Immature natural killer cell (primary cell): ENCODE data around the gene RETSAT. TPM values are rescaled to one million over a fixed set of nuclear protein-coding genes. Genes with fewer than 3 reads are reported as not detected.

Source experiments
- DNase-seq, 3 donors: peaks; one replicate each; pipeline ENCODE4 v3.0.0; 2022; ENCODE audit warnings: mixed read lengths in 1 of 3
- H3K27ac Mint-ChIP-seq, 6 donors: one replicate each; pipeline ENCODE4 v1.8.0; 2020; ENCODE audit warnings: mixed read lengths in 6 of 6, mild to moderate bottlenecking in 5 of 6, inconsistent platforms in 4 of 6, moderate library complexity in 3 of 6
- H3K27me3 Mint-ChIP-seq, 3 donors: one replicate each; pipeline ENCODE4 v1.8.0; 2020 to 2021; ENCODE audit warnings: low read depth in 3 of 3, mild to moderate bottlenecking in 3 of 3, mixed read lengths in 3 of 3, moderate library complexity in 3 of 3, inconsistent platforms in 1 of 3
- H3K36me3 Mint-ChIP-seq, 3 donors: one replicate each; pipeline ENCODE4 v1.8.0; 2020; ENCODE audit warnings: mixed read lengths in 3 of 3, inconsistent platforms in 2 of 3, mild to moderate bottlenecking in 2 of 3
- H3K4me1 Mint-ChIP-seq, 2 donors: one replicate each; pipeline ENCODE4 v1.8.0; 2020; ENCODE audit warnings: inconsistent platforms in 2 of 2, mild to moderate bottlenecking in 2 of 2, mixed read lengths in 2 of 2, moderate library complexity in 1 of 2
- H3K4me3 Mint-ChIP-seq, 5 donors: one replicate each; pipeline ENCODE4 v1.8.0; 2020; ENCODE audit warnings: mild to moderate bottlenecking in 5 of 5, mixed read lengths in 5 of 5, inconsistent platforms in 3 of 5, moderate library complexity in 3 of 5
- H3K9me3 Mint-ChIP-seq, 6 donors: one replicate each; pipeline ENCODE4 v1.8.0; 2020; ENCODE audit warnings: mild to moderate bottlenecking in 6 of 6, mixed read lengths in 6 of 6, inconsistent platforms in 4 of 6, moderate library complexity in 3 of 6
- polyA plus RNA-seq, 3 donors: library from polyadenylated mRNA; unstranded; fragments of 300-500 nt; fragmentation: Illumina TruSeq; gene quantifications; one replicate each; pipeline ENCODE4 v1.2.3, GENCODE V29; 2021

RETSAT gene
- polyA plus RNA-seq, 3 donors from 2014 or later = 13.7 to 28.1 (median 23.4) TPM

DNA sequence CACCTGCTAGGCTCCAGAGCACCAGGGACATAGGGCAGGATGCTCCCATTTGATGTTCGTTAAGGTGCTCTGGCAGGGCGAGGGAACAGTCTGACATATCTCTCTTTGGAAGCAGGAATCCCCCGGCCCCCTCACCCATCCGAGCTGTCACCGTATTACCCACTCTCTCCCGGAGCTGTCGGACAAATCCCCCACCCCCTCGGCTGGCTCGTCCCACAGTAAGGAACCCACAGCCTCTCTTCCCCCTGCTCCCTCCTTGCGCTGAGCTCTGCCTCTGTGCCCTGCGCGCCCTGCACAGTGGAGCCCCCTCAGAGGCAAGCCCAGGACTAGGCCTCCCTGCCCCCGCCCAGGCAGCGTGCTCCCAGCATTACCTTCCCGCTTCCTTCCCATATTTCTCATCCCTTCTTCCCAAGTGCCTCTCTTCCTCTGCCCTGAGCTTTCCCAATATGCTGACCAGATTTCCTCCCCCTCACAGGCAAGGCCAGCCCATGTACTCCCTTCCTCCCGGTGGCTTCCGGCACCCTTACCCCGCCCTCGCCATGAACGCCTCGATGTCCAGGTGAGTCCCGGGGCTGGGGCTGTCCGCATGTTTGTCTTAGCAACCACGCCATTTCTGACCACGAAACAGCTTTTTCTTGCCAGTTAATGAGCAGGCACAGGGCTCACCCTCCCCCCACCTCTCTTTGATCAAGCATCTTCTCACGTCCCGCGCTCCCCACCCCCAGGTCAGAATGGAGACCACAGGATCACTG is 50.4 kb downstream of the RETSAT start:
- peaks cover 17 to 20% of the 10 kb centered on the region in 2 donors for H3K4me1 Mint-ChIP-seq
- H3K4me3 Mint-ChIP-seq = no peak overlapping the region
- H3K27me3 Mint-ChIP-seq = peaks cover 8 to 9% (median 8%) of the 10 kb centered on the region in 3 donors
- no peak for DNase-seq
- H3K27ac Mint-ChIP-seq = no peak overlapping the region
- H3K36me3 Mint-ChIP-seq = no peaks in the 10 kb centered on the region
- H3K9me3 Mint-ChIP-seq = no peaks in the 10 kb centered on the region

DNA sequence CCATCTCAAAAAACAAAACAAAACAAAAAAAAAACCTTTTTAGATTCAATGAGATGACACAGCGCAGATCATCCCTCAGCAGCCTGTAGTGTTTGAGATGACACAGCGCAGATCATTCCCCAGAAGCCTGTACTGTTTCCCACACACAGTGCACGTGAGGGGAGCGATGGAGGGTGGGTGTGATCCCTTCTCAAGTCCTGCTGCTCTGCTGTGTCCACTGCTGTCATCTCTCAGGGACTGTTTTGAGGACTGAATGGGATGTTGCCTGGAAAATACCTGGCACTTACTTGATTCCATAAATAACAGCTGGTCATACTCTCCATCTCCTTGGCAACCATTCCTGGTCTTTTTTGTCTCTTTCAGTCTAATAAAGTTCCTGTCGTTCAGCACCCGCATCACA is 52.2 kb downstream of the RETSAT start:
- H3K27ac Mint-ChIP-seq = no peak overlapping the region
- peaks cover 3 to 4% of the 10 kb centered on the region in 2 donors for H3K4me1 Mint-ChIP-seq
- peaks cover 7 to 8% (median 8%) of the 10 kb centered on the region in 3 donors for H3K27me3 Mint-ChIP-seq
- no peaks in the 10 kb centered on the region for H3K9me3 Mint-ChIP-seq
- no peaks in the 10 kb centered on the region for H3K36me3 Mint-ChIP-seq
- no peak overlapping the region for H3K4me3 Mint-ChIP-seq
- DNase-seq = no peak

Other genes with a start within 250 kb of the RETSAT start
- under 1 TPM in 1 of 3 donors, not detected in 2; 0.12 TPM for gene TCF7L1, start 221.1 kb downstream of the RETSAT start, polyA plus RNA-seq
- gene TGOLN2, start 26.5 kb downstream of the RETSAT start, polyA plus RNA-seq = 10 to 100 TPM; 28.7 to 75.4 (median 36.4) TPM
- gene ELMOD3, start 241 bp upstream of the RETSAT start, polyA plus RNA-seq = 10 to 100 TPM; 10.9 to 17.7 (median 14.0) TPM
- 100 to 1,000 TPM in 2 of 3 donors, 10 to 100 TPM in 1; 97.5 to 233 (median 232) TPM for gene CAPG, start 55.8 kb upstream of the RETSAT start, polyA plus RNA-seq
- gene SH2D6, start 64.2 kb upstream of the RETSAT start, polyA plus RNA-seq = not detected
- 100 to 1,000 TPM in 1 of 3 donors, 10 to 100 TPM in 2; 46.5 to 115 (median 63.9) TPM for gene MAT2A, start 184.6 kb upstream of the RETSAT start, polyA plus RNA-seq
- gene GGCX, start 207.0 kb upstream of the RETSAT start, polyA plus RNA-seq = 10 to 100 TPM; 11.4 to 31.7 (median 21.0) TPM
- 100 to 1,000 TPM; 457 to 687 (median 617) TPM for gene VAMP8, start 223.1 kb upstream of the RETSAT start, polyA plus RNA-seq
- 100 to 1,000 TPM; 154 to 219 (median 201) TPM for gene VAMP5, start 229.9 kb upstream of the RETSAT start, polyA plus RNA-seq
- gene RNF181, start 241.2 kb upstream of the RETSAT start, polyA plus RNA-seq = 100 to 1,000 TPM; 224 to 326 (median 256) TPM
- gene TMEM150A, start 248.2 kb upstream of the RETSAT start, polyA plus RNA-seq = 10 to 100 TPM; 12.0 to 27.8 (median 14.8) TPM